Measurements from ENCODE around the gene PRG3. TPM values are rescaled to one million over a fixed set of nuclear protein-coding genes. Genes with fewer than 3 reads are reported as not detected.

Gene PRG3
- total and polyA plus RNA-seq, 2 donors (not counting 3 experiments of a cell fraction or from before 2014, with no cell fraction given) = not detected

- Histone ChIP-seq H3K9me3 (replicated peaks; ENCODE audit: control insufficient read depth, insufficient read depth, low read length) (no peaks in the 10 kb centered on the region), H3K9ac (replicated peaks; ENCODE audit: extremely low read depth, insufficient read depth, low read length) (no peak overlapping the region), H3K4me3 (replicated peaks in 1 of 3; ENCODE audit: insufficient read depth in 1 of 3, low read depth in 1 of 3, low read length in 3 of 3) (no peak overlapping the region), H3K27ac (ENCODE audit: insufficient read depth, low read depth, low read length) (no peak overlapping the region), H3K79me2 (ENCODE audit: control insufficient read depth, insufficient read depth, low read length) (no peaks in the 10 kb centered on the region), H3K9me1 (replicated peaks; ENCODE audit: control insufficient read depth, extremely low read depth, insufficient read depth, low read length) (no peaks in the 10 kb centered on the region), H3K4me2 (ENCODE audit: insufficient read depth, low read length) (no peak overlapping the region), H4K20me1 (replicated peaks; ENCODE audit: control insufficient read depth, extremely low read depth, insufficient read depth, low read length) (no peaks in the 10 kb centered on the region), H2AFZ (ENCODE audit: low read depth, low read length) (no peak overlapping the region), H3K4me1 (ENCODE audit: control insufficient read depth, extremely low read depth, insufficient read depth, low read length) (no peaks in the 10 kb centered on the region), H3K36me3 (ENCODE audit: control insufficient read depth in 2 of 2, extremely low read depth in 1 of 2, insufficient read depth in 2 of 2, low read length in 2 of 2) (no peaks in the 10 kb centered on the region), H3K27me3 (ENCODE audit: control insufficient read depth in 2 of 2, insufficient read depth in 2 of 2, low read length in 2 of 2) (peaks cover 5 to 6% of the 10 kb centered on the region in 2 experiments)
- TF ChIP-seq CTCF (IDR thresholded peaks at IDR 0.05; ENCODE audit: extremely low read depth in 1 of 2, insufficient read depth in 1 of 2, low read depth in 1 of 2, low read length in 2 of 2) = no peak
- TF ChIP-seq GATA2 (IDR thresholded peaks at IDR 0.05; ENCODE audit: insufficient read depth, insufficient read length, low read depth, low read length) = no peak
- TF ChIP-seq FOS (IDR thresholded peaks at IDR 0.05; ENCODE audit: borderline replicate concordance, insufficient read depth, low read length) = no peak
- TF ChIP-seq MAX (IDR thresholded peaks at IDR 0.05; ENCODE audit: insufficient read depth, insufficient read length) = no peak
- no peak for TF ChIP-seq JUN (IDR thresholded peaks at IDR 0.05; ENCODE audit: borderline replicate concordance, insufficient read depth, insufficient read length, low read depth)
- no peak for TF ChIP-seq POLR2A (IDR thresholded peaks at IDR 0.05; ENCODE audit: low read depth, low read length)
- intact Hi-C loops (cut with micrococcal nuclease) = no loop called here
- POLR2A ChIA-PET = no interaction called here
- no peak for DNase-seq (ENCODE audit: low read depth, low spot score)
- no peak for FAIRE-seq
- CTCF ChIA-PET = interaction anchor here (1.0 to 1.1 kb wide), 2 partner anchors 19 to 67 kb away, joined by 3 to 4 read pairs; no protein-coding TSS in a partner anchor
- BruUV-seq (replicated peaks) = no TSS peak
- dilution Hi-C loops (cut with MboI; ENCODE audit: extremely low pct_ligation_motif_present, low sequenced_read_pairs) = no loop called here
Measured at GRCh38 chr11:57392066-57392762, 11.3 kb upstream of the PRG3 start.

Data from endothelial cell of umbilical vein (primary cell).